CD4-positive, alpha-beta T cell treated with Interleukin-10 for 1 hour (primary cell): ENCODE measurements around the gene CCNI.
"Not testable (repeated sequence)": the region's sequence is repeated elsewhere in the genome, so short reads cannot be mapped to it uniquely, and the experiment has no call there.

Source experiments
- DNase-seq: peaks from one replicate; pipeline ENCODE4 v3.0.0-alpha.2; 2020

CCNI gene, protein sequence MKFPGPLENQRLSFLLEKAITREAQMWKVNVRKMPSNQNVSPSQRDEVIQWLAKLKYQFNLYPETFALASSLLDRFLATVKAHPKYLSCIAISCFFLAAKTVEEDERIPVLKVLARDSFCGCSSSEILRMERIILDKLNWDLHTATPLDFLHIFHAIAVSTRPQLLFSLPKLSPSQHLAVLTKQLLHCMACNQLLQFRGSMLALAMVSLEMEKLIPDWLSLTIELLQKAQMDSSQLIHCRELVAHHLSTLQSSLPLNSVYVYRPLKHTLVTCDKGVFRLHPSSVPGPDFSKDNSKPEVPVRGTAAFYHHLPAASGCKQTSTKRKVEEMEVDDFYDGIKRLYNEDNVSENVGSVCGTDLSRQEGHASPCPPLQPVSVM

DNA sequence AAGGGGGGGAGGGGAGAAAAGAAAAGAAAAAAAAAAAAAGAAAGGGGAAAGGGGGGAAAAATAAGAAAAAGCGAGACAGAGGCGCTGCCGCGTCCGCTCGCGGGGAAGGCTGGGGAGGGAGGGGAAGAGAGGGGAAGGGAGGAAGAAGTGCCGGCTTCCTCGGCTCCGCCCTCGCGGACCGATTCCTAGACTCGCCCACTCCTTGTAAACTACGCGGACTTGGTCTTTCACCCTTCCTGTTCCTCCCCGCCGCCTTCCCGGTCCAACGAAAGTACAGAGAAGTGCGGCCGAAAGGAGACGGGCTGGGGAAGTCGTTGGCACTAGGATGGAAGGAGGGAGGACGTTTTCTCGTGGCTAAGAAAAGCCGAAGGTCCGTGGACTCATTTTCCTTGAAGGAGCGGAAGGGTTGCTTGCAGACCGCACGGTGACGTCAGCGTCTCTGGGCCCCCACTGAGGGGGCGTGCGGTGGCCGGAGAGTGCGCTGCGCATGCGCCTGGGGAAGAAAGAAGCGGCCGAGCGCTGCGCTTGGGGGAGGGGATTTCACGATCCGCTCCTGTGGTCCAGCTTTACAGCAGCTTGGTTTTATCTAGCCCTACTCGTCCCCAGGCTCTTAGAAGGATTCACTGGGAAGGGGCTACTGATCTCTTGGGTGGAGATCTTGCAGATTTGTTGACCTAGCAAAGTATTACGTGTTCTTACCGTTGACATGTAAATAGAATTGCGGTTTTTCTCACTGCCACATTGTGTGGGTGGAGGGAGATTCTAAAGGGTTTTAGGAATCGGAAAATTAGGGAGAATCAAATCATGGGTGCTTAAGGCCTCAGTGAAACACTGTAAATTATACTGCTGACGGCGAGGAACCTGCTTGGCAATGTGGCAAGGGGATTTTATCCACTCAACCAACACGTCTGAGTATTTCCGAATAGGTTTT is at the start of gene CCNI:
TSS of gene CCNI (minus strand) at position 121 of the 931 bp plus-strand sequence. CDS start 9,627 bp downstream, outside the sequence.
- DNase-seq, result peak; percentile 94

DNA sequence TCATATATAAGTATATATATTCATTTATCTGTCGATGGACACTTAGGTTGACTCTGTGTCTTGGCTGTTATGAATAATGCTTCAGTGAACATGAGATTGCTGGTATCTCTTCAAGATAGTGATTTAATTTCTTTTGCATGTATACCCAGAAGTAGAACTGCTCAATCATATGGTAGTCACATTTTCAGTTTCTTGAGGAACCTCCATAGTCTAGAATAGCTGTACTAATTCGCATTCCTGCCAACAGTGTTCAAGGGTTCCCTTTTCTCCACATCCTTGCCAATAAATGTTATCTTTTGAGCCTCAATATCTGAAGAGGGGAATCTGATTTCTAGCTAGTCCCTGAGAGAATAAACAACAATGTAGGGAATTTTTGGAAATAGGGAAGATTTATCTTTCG is 48.8 kb upstream of the CCNI start:
- DNase-seq, result no peak

DNA sequence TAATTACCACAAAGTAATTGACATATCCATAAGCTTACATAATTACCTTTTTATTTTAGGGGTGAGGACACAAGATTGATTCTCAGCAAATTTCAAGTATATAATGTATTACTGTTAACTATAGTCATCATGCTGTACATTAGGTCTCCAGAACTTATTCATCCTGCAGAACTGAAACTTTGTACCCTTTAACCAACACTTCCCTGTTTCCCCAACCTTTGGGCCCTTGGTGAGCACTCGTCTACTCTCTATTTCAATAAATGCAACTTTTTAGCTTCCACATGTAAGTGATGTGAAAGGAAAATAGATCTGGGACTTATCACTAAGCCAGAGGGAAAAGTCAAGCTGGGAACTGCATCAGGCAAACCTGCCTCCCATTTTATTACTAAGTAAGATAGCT is 47.6 kb upstream of the CCNI start:
- DNase-seq, result no peak

DNA sequence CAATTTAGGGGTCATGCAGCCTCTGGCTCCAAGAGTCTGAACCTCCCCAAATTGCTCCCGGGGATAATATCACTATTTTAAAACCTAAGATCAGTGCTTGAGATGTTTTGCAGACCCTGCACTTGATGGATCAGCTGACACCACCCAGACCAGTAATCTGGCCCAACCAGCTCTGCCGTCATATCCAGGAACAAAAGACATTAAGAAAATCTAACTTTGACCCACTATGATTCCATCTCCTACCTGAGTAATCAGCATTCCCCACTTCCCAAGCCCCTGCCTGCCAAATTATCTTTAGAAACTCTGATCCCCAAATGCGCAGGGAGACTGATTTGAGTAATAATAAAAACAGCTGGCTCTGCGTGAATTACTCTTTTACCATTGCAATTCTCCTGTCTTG is 46.9 kb upstream of the CCNI start:
- DNase-seq, result no peak

DNA sequence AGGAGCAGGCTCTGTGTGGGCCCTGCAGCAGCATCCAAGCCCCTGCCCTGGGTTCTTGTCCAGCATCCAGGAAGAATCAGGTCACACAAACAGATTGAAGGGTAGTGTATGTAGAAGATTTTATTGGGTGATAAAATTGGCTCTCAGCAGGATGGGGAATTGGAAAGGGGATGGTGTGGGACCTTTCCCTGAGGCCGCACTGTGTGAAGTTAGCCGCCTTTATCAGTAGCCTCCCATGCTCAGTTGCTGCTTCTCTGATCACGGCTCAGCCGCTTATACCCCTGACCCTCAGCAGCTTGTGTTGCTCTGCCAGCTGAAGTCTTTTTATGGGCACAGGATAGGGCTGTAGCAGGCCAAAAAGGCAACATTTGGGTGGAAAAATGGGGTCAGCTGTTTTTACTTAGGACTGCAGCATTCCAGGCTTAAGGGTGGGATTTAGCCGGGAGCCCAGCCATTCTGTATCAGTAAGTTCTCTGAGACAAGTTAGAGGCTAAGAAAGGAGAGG is 46.0 kb upstream of the CCNI start:
- DNase-seq, result no peak

DNA sequence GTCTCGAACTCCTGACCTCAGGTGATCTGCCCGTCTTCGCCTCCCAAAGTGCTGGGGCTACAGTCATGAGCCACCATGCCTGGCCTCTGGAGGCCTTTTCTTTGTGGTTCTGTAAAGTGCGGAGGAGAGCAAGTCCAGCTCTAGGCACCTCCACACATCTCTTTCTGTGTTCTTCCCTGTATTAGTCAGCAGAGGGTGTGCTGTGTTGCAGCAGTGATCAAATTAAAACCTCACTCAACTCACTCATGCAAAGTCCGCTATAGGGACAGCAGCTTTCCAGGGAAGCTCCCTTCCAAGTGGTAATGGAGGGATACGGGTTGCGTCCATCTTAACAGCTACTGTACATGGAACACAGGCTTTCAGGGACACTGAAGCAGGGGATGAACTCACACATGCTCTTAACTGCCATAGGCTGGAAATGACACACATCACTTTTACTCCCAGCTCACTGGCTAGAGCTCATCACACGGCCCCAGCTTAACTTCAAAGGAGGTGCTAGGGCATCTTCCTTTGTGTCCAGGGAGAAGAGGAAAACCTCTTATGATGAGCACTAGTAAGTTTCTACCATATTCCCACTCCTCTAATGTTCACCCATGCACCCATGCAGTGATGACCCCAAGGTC is 45.2 kb upstream of the CCNI start:
- no peak for DNase-seq

DNA sequence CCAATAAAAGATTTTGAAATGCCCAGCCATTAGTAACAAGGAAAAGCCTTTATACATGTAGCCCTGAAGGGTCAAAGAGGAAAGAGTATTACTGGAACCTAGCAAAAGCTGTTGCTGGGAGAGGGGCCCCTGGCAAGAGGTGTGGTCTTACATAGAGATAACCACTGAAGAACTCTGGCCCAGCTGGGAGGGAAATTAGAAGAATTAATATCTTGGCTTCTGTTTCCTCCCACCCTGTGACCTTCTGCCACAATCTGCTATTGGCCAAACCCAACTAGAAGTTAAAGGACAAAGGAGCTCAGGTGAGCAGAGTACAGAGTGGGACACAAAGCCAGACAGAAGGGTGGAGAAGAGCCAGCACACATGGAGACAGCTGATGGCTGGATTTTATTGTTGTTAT is 41.9 kb upstream of the CCNI start:
- no peak for DNase-seq

DNA sequence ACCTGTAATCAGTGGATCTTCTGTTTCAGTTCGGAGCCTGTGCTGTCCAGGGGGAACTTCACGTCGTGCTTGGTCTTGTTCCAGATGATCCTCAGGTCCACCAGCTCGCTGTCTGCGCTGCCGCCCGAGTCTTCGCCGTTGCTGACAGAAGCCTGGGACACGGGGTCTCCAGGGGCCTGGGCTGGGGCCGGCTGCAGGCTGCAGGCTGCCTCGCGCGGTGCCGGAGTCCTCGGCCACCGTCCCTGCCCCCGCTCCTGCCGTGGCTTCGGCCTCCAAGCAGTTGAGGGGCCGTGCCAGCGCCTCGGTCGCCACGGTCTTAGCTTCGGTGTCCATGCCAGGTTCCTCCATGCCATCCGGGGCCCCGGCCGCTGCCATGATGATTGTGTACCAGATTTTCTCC is 37.3 kb upstream of the CCNI start:
- DNase-seq, result no peak

DNA sequence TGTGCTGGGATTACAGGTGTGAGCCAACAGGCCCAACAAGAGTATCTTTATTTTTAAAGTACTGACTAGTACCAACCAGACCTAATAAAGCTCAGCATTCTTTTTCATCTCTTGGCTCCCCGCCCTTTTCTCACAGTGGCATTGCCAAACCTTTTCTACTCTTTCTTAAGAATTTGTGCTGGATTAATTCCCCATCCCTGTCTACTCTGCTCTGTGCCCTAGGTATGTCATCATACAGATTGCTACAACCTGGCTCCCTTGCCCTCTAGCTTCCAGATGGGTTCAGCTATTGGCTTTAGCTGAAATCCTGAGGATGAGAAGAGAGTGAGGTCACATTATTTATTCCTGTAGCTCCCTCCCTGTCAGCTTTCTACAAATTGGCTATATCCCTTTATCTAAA is 34.9 kb upstream of the CCNI start:
- no peak for DNase-seq

DNA sequence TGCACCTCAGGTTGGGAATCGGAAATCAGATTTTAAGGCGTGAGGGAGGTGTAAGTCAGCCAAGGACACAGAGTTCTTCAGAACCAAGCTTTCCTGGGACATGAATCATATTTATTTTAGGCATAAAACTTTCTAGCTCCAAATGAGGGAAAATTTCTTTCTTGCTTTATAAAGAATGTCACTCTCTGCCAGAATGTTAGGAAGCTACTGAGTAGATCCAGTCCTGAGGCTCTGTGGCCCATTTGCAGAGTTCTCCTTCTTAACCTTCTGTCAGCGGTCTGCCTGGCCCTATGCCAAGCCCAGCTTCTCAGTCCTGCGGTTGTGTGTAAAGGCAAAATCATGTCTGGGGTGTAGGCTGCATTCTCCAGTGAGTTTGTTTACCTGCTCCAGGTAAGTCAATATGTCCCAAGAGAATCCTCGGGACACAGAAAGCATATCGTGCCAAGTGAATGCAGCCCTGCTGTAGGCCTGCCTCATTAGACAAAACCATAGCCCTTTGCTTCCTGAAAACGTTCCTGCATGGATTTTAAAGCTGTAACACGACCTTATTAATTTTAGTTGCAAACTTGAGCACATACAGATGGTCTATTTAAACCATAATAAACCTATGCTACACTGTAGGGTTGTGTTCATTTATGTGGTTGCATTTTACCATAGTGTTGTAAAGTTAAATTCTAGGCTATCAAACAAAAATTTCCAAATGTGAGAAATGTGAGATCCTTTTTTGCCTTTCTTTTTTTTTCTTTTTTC is 29.2 kb upstream of the CCNI start:
- DNase-seq, result no peak

DNA sequence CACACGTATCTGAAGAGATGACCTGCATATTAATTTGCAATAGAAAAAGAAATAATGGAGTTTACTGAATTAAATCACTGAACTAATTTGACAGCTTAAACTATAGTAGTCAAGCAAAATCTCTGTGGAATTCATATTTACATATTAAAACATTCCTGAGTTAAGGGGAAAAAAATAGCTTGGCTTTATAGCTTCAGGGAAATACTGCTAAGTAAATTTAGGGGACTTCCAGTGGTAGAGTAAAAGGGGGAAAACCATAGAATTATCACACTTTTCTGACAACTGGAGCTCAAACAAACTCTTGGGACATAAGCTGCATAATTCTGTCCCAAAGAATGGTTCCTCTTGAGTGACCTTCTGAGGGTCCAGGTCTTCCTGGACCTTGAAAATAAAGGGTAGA is 28.6 kb upstream of the CCNI start:
- no peak for DNase-seq

DNA sequence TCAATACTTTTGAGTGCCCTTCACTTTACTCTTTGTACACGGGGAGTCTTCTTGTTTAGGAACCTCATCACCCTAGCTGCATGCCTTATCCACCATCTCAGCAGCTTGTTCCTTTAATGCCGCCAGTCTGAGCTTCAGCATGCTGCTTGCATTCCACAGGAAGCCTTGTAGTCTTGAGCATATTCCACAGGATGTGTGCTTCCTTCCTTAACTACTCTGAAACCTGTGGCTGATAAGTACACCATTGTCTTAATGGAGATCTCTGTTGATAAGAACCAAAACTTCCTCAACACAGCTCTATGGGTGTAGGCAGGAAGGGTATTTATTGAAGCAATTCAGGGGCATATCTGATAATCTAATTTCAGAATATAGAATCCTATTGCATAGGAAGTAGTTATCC is 24.4 kb upstream of the CCNI start:
- DNase-seq, result no peak

DNA sequence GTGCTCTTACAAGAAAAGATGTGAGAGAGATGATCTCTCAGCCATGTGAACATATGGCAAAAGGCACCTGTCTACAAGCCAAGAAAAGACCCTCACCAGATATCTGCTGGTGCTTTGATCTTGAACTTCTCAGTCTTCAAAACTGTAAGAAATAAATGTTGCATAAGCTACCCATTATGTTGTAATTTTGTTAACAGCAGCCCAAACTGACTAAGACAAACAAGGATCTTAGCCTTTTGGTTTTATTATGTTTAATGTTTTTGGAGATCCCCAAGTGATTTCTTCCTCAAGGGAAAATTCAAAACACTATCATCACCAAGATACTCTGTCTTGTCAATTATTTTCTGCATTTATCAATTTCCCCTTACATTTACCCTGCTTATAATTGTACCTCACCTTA is 21.8 kb upstream of the CCNI start:
- DNase-seq, result no peak

DNA sequence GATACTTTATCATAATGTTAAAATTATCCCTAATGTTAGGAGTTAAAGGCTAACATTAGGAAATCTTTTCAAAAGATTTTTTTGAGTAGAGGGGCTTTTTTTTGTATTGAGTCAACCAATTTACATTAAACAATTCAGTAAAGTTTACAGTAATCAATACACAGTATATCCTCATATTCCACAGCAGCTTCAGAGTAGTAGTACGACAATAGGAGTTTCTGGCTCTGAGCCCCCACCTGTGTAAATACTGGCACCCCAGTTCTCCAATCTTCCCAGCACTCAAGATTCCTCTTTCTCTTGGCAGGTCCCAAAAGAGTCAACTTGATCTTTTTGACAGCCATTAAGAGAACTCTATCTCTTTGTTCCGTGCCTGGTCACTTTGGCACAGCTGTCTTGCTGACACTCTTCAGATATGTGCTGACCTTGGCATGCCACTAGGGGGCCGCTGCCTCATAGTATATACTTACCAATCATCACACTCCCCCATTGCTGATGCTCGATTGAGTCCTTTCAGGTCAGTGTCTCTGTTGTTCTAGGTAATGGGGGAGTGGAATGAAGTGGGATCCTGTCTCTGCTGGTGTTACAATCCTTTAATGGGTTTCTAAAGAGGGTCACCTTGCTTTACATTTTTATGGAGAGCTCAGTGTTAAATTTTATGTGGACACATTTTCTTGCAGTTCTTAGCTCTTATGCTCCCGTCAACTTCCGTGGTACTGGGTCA is 19.5 kb upstream of the CCNI start:
- peak; percentile 79 for DNase-seq

DNA sequence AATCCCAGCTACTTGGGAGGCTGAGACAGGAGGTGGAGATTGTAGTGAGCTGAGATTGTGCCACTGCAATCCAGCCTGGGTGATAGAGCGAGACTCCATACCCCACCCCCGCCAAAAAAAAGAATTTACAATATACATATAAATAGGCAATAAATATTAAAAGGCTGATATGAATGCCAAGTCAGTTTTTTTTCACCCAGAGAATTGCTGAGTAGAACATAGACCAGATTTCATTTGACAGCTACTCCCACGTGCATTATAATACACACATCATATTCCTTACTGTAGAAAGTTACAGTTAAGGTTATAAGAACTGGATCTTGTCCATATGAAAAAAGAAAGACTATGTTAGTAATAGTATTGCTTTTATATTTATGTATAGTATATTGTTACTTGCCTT is 18.7 kb upstream of the CCNI start:
- DNase-seq, result no peak

DNA sequence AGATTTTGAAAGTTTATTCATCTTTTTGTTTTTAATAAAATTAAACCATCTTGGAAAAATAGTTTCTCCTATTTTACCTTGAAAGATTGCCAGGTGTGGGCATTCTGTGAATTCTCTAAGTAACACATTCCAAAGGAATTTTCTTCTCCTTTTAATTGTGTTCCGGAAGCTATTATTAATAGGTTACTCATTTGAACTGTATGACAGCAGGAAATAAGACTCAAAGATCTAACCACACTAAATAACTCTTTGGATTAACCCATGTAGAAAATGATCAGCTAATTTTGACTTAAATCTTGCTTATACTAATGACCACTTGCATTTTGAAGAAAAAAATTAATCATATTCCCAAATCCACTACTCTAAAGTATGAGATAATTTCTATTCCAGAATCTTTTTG is 17.6 kb upstream of the CCNI start:
- DNase-seq, result no peak

DNA sequence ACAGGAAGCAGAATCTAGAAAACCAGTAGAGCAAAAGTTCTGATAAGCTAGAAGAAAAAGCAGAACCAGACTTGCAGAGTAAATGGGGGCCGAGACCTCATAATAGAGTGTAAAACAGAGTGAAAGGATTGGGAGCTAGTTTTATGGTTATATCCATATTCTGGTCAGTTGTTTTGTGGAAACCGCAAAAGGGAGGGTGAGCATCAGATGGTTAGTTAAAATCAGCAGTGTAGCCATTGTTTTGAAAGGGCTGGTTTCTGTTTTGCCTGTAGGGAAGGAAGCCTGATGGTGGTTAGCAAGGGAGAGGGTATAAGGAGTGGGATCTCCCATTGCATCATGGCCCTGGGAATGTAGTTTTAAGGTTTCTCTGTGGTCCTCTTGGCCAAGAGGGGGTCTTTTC is 17.2 kb upstream of the CCNI start:
- DNase-seq, result no peak

DNA sequence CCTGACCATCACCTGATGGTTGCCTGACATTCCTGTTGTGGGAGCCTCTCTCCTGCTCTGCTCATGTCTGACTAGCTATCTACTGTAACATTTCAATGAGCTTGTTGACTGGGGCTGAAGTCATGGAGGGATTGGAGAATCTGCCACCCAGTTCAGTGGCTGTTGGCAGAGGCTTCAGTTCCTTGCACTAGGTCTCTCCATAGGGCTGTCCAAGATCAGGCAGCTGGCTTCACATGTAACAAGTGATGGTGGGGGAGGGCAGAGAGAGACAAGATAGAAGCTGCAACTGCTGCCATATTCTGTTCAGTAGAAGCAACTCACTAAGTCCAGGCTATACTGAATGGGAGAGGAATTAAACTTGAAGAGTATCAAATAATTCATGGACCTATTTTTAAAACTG is 14.1 kb upstream of the CCNI start:
- no peak for DNase-seq

DNA sequence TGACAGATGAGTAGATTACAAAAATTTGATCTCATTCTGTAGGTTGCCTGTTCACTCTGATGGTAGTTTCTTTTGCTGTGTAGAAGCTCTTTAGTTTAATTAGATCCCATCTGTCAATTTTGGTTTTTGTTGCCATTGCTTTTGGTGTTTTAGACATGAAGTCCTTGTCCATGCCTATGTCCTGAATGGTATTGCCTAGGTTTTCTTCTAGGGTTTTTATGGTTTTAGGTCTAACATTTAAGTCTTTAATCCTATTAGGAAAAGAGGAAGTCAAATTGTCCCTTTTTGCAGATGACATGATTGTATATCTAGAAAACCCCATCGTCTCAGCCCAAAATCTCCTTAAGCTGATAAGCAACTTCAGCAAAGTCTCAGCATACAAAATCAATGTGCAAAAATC is 11.2 kb upstream of the CCNI start:
- DNase-seq, result not testable (repeated sequence)

DNA sequence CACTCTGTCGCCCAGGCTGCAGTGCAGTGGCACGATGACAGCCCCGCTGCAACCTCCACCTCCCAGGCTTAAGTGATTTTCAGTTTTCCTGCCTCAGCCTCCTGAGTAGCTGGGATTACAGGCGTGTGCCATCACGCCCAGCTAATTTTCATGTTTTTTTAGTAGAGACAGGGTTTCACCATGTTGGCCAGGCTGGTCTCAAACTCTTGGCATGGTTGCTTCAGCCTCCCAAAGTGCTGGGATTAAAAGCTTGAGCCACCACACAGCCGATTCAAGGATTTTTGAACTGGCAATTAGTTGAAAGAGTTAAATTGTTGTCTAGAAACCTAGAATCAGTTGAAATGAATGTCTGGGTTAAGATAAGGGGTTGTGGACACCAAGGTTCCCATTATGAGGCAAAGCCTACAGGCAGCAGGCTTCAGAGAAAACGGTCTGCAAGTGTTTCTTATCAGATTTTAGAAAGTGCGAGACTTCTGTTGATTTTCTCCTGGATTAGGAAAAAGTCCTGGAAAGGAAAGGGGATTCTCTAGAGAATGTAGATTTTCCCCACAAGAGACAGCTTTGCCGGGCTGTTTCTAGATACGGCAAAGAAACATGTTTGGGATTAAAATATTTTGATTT is 8.3 kb upstream of the CCNI start:
- no peak for DNase-seq

DNA sequence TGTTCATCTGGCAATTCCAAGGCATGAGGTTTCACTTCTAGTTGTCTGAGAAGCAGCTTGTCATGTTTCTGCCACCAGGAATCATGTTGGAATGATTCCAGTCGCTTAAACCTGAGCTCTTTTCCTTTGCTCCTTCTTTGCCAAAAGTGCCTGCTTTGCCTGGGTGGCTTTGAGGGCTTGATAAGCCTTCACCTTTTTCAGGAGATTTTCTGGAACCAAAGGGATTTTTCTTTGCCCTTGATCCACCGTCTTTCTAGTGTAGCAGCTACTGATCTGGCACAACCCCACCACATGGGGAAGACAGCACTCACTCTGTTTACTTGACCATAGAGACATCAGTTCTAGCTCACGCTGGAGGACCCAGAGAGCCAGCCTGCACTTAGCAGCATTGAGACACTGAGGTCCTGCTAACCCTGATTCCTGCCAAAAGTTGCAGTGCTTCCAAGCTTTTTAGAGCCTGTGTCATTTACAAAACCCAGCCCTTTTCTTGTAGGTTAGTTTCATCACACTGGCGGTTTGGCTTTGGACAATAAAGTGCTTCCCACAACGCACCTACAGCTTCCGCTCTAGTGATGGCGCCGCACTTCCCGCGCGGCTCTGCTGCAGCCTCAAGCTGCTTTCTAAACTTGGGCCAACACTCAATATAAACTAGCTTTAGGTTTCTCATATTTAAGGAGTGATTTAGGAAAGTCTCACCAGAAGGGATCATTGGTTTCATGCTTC is 7.3 kb upstream of the CCNI start:
- DNase-seq, result no peak
